CD8-positive, alpha-beta memory T cell (primary cell): Measurements from ENCODE around the gene RPL38. TPM values are rescaled to one million over a fixed set of nuclear protein-coding genes. Genes with fewer than 3 reads are reported as not detected.

Experiments used
- CTCF ChIA-PET: fragments of 350-600 bp; sonication (Branson Sonifier 250); formaldehyde crosslinking; loops from one replicate; lab custom pipeline; 2021; ENCODE audit warnings: antibody characterized with exemption; lab: Charles Lee
- POLR2A ChIA-PET: fragments of 350-600 bp; sonication (Branson Sonifier 250); formaldehyde crosslinking; loops from one replicate; lab custom pipeline; 2021; ENCODE audit warnings: antibody characterized with exemption; lab: Charles Lee
- DNase-seq, 5 donors: peaks; one replicate each; pipeline versions ENCODE4 v3.0.0 to v3.0.0-alpha.2; 2020 to 2022; ENCODE audit warnings: mixed read lengths in 1 of 5
- H3K27ac ChIP-seq: one replicate; pipeline ENCODE4 v1.7.0; 2013; ENCODE audit warnings: low read depth, mild to moderate bottlenecking, low read length, moderate library complexity
- H3K27me3 ChIP-seq: 2 replicates; pipeline ENCODE4 v1.7.0; 2013; ENCODE audit warnings: low read length, mild to moderate bottlenecking; ENCODE audit not compliant: insufficient read depth, poor library complexity, severe bottlenecking
- H3K36me3 ChIP-seq: 2 replicates; pipeline ENCODE4 v1.7.0; 2013; ENCODE audit warnings: mild to moderate bottlenecking, low read length, moderate library complexity; ENCODE audit not compliant: insufficient read depth
- H3K4me1 ChIP-seq: 2 replicates; pipeline ENCODE4 v1.7.0; 2013; ENCODE audit warnings: mild to moderate bottlenecking, low read length, moderate library complexity; ENCODE audit not compliant: insufficient read depth
- H3K4me3 ChIP-seq: 2 replicates; pipeline ENCODE4 v1.7.0; 2013; ENCODE audit warnings: mild to moderate bottlenecking, low read length
- H3K9me3 ChIP-seq: 2 replicates; pipeline ENCODE4 v1.7.0; 2013; ENCODE audit warnings: mild to moderate bottlenecking, low read length
- H3K27ac Mint-ChIP-seq, 8 donors: one replicate each; pipeline ENCODE4 v1.8.0; 2020 to 2021; ENCODE audit warnings: mixed read lengths in 8 of 8, mild to moderate bottlenecking in 6 of 8, inconsistent platforms in 3 of 8, moderate library complexity in 3 of 8
- H3K27me3 Mint-ChIP-seq, 2 donors: one replicate each; pipeline ENCODE4 v1.8.0; 2020 to 2021; ENCODE audit warnings: mixed read lengths in 2 of 2, mild to moderate bottlenecking in 1 of 2, moderate library complexity in 1 of 2
- H3K36me3 Mint-ChIP-seq, 3 donors: one replicate each; pipeline ENCODE4 v1.8.0; 2020 to 2021; ENCODE audit warnings: mixed read lengths in 3 of 3, inconsistent platforms in 1 of 3, mild to moderate bottlenecking in 1 of 3
- H3K4me1 Mint-ChIP-seq, 3 donors: one replicate each; pipeline ENCODE4 v1.8.0; 2020 to 2021; ENCODE audit warnings: mixed read lengths in 3 of 3, inconsistent platforms in 1 of 3, mild to moderate bottlenecking in 1 of 3
- H3K4me3 Mint-ChIP-seq, 7 donors: one replicate each; pipeline ENCODE4 v1.8.0; 2020 to 2021; ENCODE audit warnings: mixed read lengths in 7 of 7, mild to moderate bottlenecking in 6 of 7, moderate library complexity in 4 of 7, inconsistent platforms in 2 of 7
- H3K9me3 Mint-ChIP-seq, 5 donors: one replicate each; pipeline ENCODE4 v1.8.0; 2020 to 2022; ENCODE audit warnings: mixed read lengths in 5 of 5, mild to moderate bottlenecking in 3 of 5, moderate library complexity in 2 of 5, inconsistent platforms in 1 of 5
- polyA plus RNA-seq: library from polyadenylated mRNA; unstranded; fragments of 300-500 nt; fragmentation: Illumina TruSeq; gene quantifications from one replicate; pipeline ENCODE4 v1.2.3, GENCODE V29; 2021
- total RNA-seq, 2 experiments: library from RNA; stranded (reverse); gene quantifications; one replicate each; pipeline ENCODE4 v1.2.3, GENCODE V29; 2021

The RPL38 gene
- total and polyA plus RNA-seq, 3 experiments from 2014 or later = 1,457 to 1,839 (median 1,489) TPM

- Histone ChIP-seq H3K27ac (peak overlapping the region; percentile 86), H3K4me3 (peak overlapping the region; percentile 90), H3K27me3 (peaks cover 7% of the 10 kb centered on the region), H3K4me1 (peaks cover 42% of the 10 kb centered on the region), H3K9me3 (no peaks in the 10 kb centered on the region), H3K36me3 (peaks cover 34% of the 10 kb centered on the region)
- peaks cover 39 to 50% (median 50%) of the 10 kb centered on the region in 3 donors for H3K4me1 Mint-ChIP-seq
- ChIA-PET POLR2A (interaction anchor here (0.6 to 1.7 kb wide), 3 partner anchors 9 to 76 kb away, joined by 3 to 9 read pairs (median 3); partner anchors contain the start of gene TTYH2), CTCF (interaction anchor here (1.0 to 5.2 kb wide), 6 partner anchors 8 to 250 kb away, joined by 3 to 42 read pairs (median 6); partner anchors contain the start of gene TTYH2)
- H3K27me3 Mint-ChIP-seq = peaks cover 14 to 29% of the 10 kb centered on the region in 2 donors
- H3K27ac Mint-ChIP-seq = peak overlapping the region; percentile 80 to 95 (median 86)
- H3K36me3 Mint-ChIP-seq = peaks cover 10 to 52% (median 11%) of the 10 kb centered on the region in 3 donors
- no peak for DNase-seq
- peak overlapping the region; percentile 92 to 99 (median 97) for H3K4me3 Mint-ChIP-seq
- no peaks in the 10 kb centered on the region for H3K9me3 Mint-ChIP-seq
Observed at GRCh38 chr17:74204474-74204873, 996 bp downstream of the RPL38 start.

GRCh38 chr17:74205274-74205673, 1.8 kb downstream of the RPL38 start:
- peaks cover 39 to 51% (median 48%) of the 10 kb centered on the region in 3 donors for H3K4me1 Mint-ChIP-seq
- peak overlapping the region in 7 of 8 donors; percentile 77 to 87 (median 83) for H3K27ac Mint-ChIP-seq
- H3K9me3 ChIP-seq = no peaks in the 10 kb centered on the region
- ChIA-PET POLR2A (interaction anchor here (1.7 kb wide), 1 partner anchor 8 kb away, joined by 9 read pairs; the partner anchor contains the start of gene TTYH2), CTCF (interaction anchor here (0.6 to 5.2 kb wide), 4 partner anchors 92 to 249 kb away, joined by 3 to 42 read pairs (median 3); no protein-coding TSS in a partner anchor)
- peak overlapping the region; percentile 86 for H3K27ac ChIP-seq
- H3K27me3 ChIP-seq = peaks cover 7% of the 10 kb centered on the region
- H3K9me3 Mint-ChIP-seq = no peaks in the 10 kb centered on the region
- H3K4me3 ChIP-seq = peak overlapping the region; percentile 24
- H3K36me3 Mint-ChIP-seq = peaks cover 10 to 60% (median 13%) of the 10 kb centered on the region in 3 donors
- DNase-seq = no peak
- peaks cover 37% of the 10 kb centered on the region for H3K4me1 ChIP-seq
- peaks cover 40% of the 10 kb centered on the region for H3K36me3 ChIP-seq
- H3K4me3 Mint-ChIP-seq = peak overlapping the region; percentile 47 to 99 (median 97)
- peaks cover 10 to 21% of the 10 kb centered on the region in 2 donors for H3K27me3 Mint-ChIP-seq

- no peak overlapping the region for H3K27ac ChIP-seq
- ChIA-PET POLR2A (no interaction called here), CTCF (interaction anchor here (0.6 to 5.2 kb wide), 3 partner anchors 91 to 156 kb away, joined by 3 to 42 read pairs (median 3); no protein-coding TSS in a partner anchor)
- DNase-seq = no peak
- no peak overlapping the region for H3K4me3 ChIP-seq
- H3K27me3 ChIP-seq = no peaks in the 10 kb centered on the region
- peak overlapping the region; percentile 50 to 69 (median 59) for H3K4me3 Mint-ChIP-seq
- H3K9me3 Mint-ChIP-seq = no peaks in the 10 kb centered on the region
- peaks cover 41% of the 10 kb centered on the region for H3K36me3 ChIP-seq
- no peaks in the 10 kb centered on the region for H3K9me3 ChIP-seq
- H3K36me3 Mint-ChIP-seq = peaks cover 10 to 63% (median 16%) of the 10 kb centered on the region in 3 donors
- peaks cover 8 to 12% of the 10 kb centered on the region in 2 donors for H3K27me3 Mint-ChIP-seq
- H3K4me1 Mint-ChIP-seq = peaks cover 44 to 62% (median 56%) of the 10 kb centered on the region in 3 donors
- peak overlapping the region; percentile 16 to 76 (median 46) for H3K27ac Mint-ChIP-seq
- peaks cover 41% of the 10 kb centered on the region for H3K4me1 ChIP-seq
Observed at GRCh38 chr17:74206332-74206818, 2.9 kb downstream of the RPL38 start.

GRCh38 chr17:74210191-74211140, 7.0 kb downstream of the RPL38 start:
- no peaks in the 10 kb centered on the region for H3K9me3 ChIP-seq
- peaks cover 36% of the 10 kb centered on the region for H3K36me3 ChIP-seq
- peak overlapping the region in 6 of 7 donors; percentile 3 to 83 (median 62) for H3K4me3 Mint-ChIP-seq
- H3K4me3 ChIP-seq = no peak overlapping the region
- POLR2A ChIA-PET = interaction anchor here (1.1 to 3.0 kb wide), 2 partner anchors 73 to 86 kb away, joined by 3 to 9 read pairs; no protein-coding TSS in a partner anchor
- no peak overlapping the region for H3K27ac ChIP-seq
- H3K36me3 Mint-ChIP-seq = peaks cover 1 to 50% (median 9%) of the 10 kb centered on the region in 3 donors
- peaks cover 0 to 3% of the 10 kb centered on the region in 2 donors for H3K27me3 Mint-ChIP-seq
- H3K27me3 ChIP-seq = no peaks in the 10 kb centered on the region
- peak overlapping the region; percentile 33 to 93 (median 85) for H3K27ac Mint-ChIP-seq
- H3K4me1 ChIP-seq = peaks cover 42% of the 10 kb centered on the region
- H3K4me1 Mint-ChIP-seq = peaks cover 53 to 83% (median 61%) of the 10 kb centered on the region in 3 donors
- H3K9me3 Mint-ChIP-seq = no peaks in the 10 kb centered on the region
- peak; percentile 72 to 88 (median 77) for DNase-seq
- CTCF ChIA-PET = interaction anchor here (0.8 to 3.3 kb wide), 15 partner anchors 8 to 321 kb away, joined by 3 to 13 read pairs (median 3); partner anchors contain the start of genes BTBD17 and CD300LB

- peak overlapping the region; percentile 39 for H3K27ac ChIP-seq
- Mint-ChIP-seq H3K4me1 (peaks cover 53 to 84% (median 61%) of the 10 kb centered on the region in 3 donors), H3K4me3 (peak overlapping the region; percentile 87 to 95 (median 90)), H3K9me3 (no peaks in the 10 kb centered on the region), H3K27me3 (peaks cover 0 to 3% of the 10 kb centered on the region in 2 donors), H3K27ac (peak overlapping the region in 6 of 8 donors; percentile 72 to 100 (median 80)), H3K36me3 (peaks cover 0 to 47% (median 8%) of the 10 kb centered on the region in 3 donors)
- no peak overlapping the region for H3K4me3 ChIP-seq
- DNase-seq = no peak
- H3K9me3 ChIP-seq = no peaks in the 10 kb centered on the region
- POLR2A ChIA-PET = interaction anchor here (0.5 to 3.0 kb wide), 4 partner anchors 9 to 85 kb away, joined by 3 to 9 read pairs (median 4); no protein-coding TSS in a partner anchor
- peaks cover 40% of the 10 kb centered on the region for H3K4me1 ChIP-seq
- peaks cover 29% of the 10 kb centered on the region for H3K36me3 ChIP-seq
- H3K27me3 ChIP-seq = no peaks in the 10 kb centered on the region
- CTCF ChIA-PET = interaction anchor here (0.8 to 3.3 kb wide), 15 partner anchors 9 to 321 kb away, joined by 3 to 13 read pairs (median 3); partner anchors contain the start of genes BTBD17 and CD300LB
Observed at GRCh38 chr17:74211141-74211911, 7.8 kb downstream of the RPL38 start.

GRCh38 chr17:74211912-74212208, 8.4 kb downstream of the RPL38 start:
- DNase-seq = no peak
- Mint-ChIP-seq H3K4me3 (peak overlapping the region; percentile 87 to 95 (median 90)), H3K4me1 (peaks cover 53 to 84% (median 57%) of the 10 kb centered on the region in 3 donors), H3K27ac (peak overlapping the region in 7 of 8 donors; percentile 72 to 100 (median 81)), H3K27me3 (peaks cover 0 to 3% of the 10 kb centered on the region in 2 donors), H3K9me3 (no peaks in the 10 kb centered on the region), H3K36me3 (peaks cover 0 to 47% (median 9%) of the 10 kb centered on the region in 3 donors)
- POLR2A ChIA-PET = interaction anchor here (0.5 to 3.0 kb wide), 3 partner anchors 9 to 85 kb away, joined by 3 to 9 read pairs (median 4); no protein-coding TSS in a partner anchor
- Histone ChIP-seq H3K27me3 (no peaks in the 10 kb centered on the region), H3K4me3 (peak overlapping the region; percentile 68), H3K4me1 (peaks cover 38% of the 10 kb centered on the region), H3K9me3 (no peaks in the 10 kb centered on the region), H3K36me3 (peaks cover 27% of the 10 kb centered on the region), H3K27ac (peak overlapping the region; percentile 39)
- CTCF ChIA-PET = interaction anchor here (0.8 to 3.3 kb wide), 12 partner anchors 12 to 320 kb away, joined by 3 to 13 read pairs (median 4); partner anchors contain the start of genes BTBD17 and CD300LB
